Osteoblast (primary cell): ENCODE measurements around the gene JPT2. TPM values are rescaled to one million over a fixed set of nuclear protein-coding genes. Genes with fewer than 3 reads are reported as not detected.
A peak's percentile ranks its signal among the peaks of the same experiment; 100 is the strongest.

Experiments used
- DNase-seq: peaks from one replicate; pipeline ENCODE4 v3.0.0; 2011; ENCODE audit warnings: low spot score, mixed read lengths; ENCODE audit not compliant: insufficient read length; ENCODE audit errors: missing footprints
- H2AFZ ChIP-seq: 2 replicates; pipeline ENCODE4 v1.6.0; 2011; ENCODE audit warnings: mild to moderate bottlenecking, low read length
- H3K27ac ChIP-seq: 2 replicates; pipeline ENCODE4 v1.5.1; 2011; ENCODE audit warnings: mild to moderate bottlenecking, low read depth, low read length, moderate library complexity
- H3K27me3 ChIP-seq: 2 replicates; pipeline ENCODE4 v1.6.0; 2012; ENCODE audit warnings: mild to moderate bottlenecking, control low read depth, inconsistent platforms, low read length, moderate library complexity; ENCODE audit not compliant: insufficient read depth
- H3K36me3 ChIP-seq: 2 replicates; pipeline ENCODE4 v1.5.1; 2011; ENCODE audit warnings: mild to moderate bottlenecking, low read length, control low read depth, moderate library complexity; ENCODE audit not compliant: insufficient read depth
- H3K4me1 ChIP-seq: 2 replicates; pipeline ENCODE4 v1.5.1; 2011; ENCODE audit warnings: mild to moderate bottlenecking, low read length, control low read depth, moderate library complexity; ENCODE audit not compliant: insufficient read depth
- H3K4me2 ChIP-seq: 2 replicates; pipeline ENCODE4 v1.6.0; 2011; ENCODE audit warnings: mild to moderate bottlenecking, low read length; ENCODE audit not compliant: insufficient read depth
- H3K4me3 ChIP-seq: fragments of 200-600 bp; sonication (generic); 3 replicates; pipeline ENCODE4 v1.5.1; 2012; ENCODE audit warnings: mild to moderate bottlenecking, low read length, inconsistent platforms; ENCODE audit not compliant: insufficient read depth
- H3K79me2 ChIP-seq: 2 replicates; pipeline ENCODE4 v1.6.0; 2012; ENCODE audit warnings: mild to moderate bottlenecking, low read length, control low read depth, inconsistent platforms; ENCODE audit not compliant: insufficient read depth
- H3K9me3 ChIP-seq: 2 replicates; pipeline ENCODE4 v1.5.1; 2011; ENCODE audit warnings: low read depth, low read length, control low read depth
- H4K20me1 ChIP-seq: 2 replicates; pipeline ENCODE4 v1.6.0; 2012; ENCODE audit warnings: mild to moderate bottlenecking, low read length, control low read depth; ENCODE audit not compliant: insufficient read depth
- CTCF ChIP-seq: IDR thresholded peaks from 2 replicates; pipeline ENCODE4 v1.5.1; 2011; ENCODE audit warnings: mild to moderate bottlenecking, low read depth, low read length, moderate library complexity; ENCODE audit errors: extremely low read depth
- total RNA-seq: library from RNA; depleted of rRNA; stranded (reverse); fragments of >200 nt; gene quantifications from 2 replicates; pipeline ENCODE4 v1.2.3, GENCODE V29; 2012

JPT2 gene
- total RNA-seq, 1 donor, result 22.8 TPM

GRCh38 chr16:1690810-1691209 is 12.7 kb downstream of the JPT2 start:
- TF ChIP-seq CTCF, result no peak
- H3K4me3 ChIP-seq, result no peak overlapping the region
- H3K36me3 ChIP-seq, result peaks cover 53% of the 10 kb centered on the region
- DNase-seq, result no peak
- no peak overlapping the region for H3K4me2 ChIP-seq
- no peak overlapping the region for H2AFZ ChIP-seq
- no peaks in the 10 kb centered on the region for H3K27me3 ChIP-seq
- H3K9me3 ChIP-seq, result no peaks in the 10 kb centered on the region
- H4K20me1 ChIP-seq, result peaks cover 3% of the 10 kb centered on the region
- H3K79me2 ChIP-seq, result peaks cover 64% of the 10 kb centered on the region
- peaks cover 28% of the 10 kb centered on the region for H3K4me1 ChIP-seq
- peak overlapping the region; percentile 77 for H3K27ac ChIP-seq

- Histone ChIP-seq H3K9me3 (no peaks in the 10 kb centered on the region), H3K27ac (peak overlapping the region; percentile 77), H2AFZ (no peak overlapping the region), H3K36me3 (peaks cover 51% of the 10 kb centered on the region), H4K20me1 (peaks cover 3% of the 10 kb centered on the region), H3K4me1 (peaks cover 28% of the 10 kb centered on the region), H3K27me3 (no peaks in the 10 kb centered on the region), H3K4me3 (no peak overlapping the region), H3K4me2 (peak overlapping the region; percentile 16), H3K79me2 (peaks cover 63% of the 10 kb centered on the region)
- DNase-seq, result no peak
- TF ChIP-seq CTCF, result peak; percentile 44
Observed at GRCh38 chr16:1691276-1691675, 13.2 kb downstream of the JPT2 start.

DNA sequence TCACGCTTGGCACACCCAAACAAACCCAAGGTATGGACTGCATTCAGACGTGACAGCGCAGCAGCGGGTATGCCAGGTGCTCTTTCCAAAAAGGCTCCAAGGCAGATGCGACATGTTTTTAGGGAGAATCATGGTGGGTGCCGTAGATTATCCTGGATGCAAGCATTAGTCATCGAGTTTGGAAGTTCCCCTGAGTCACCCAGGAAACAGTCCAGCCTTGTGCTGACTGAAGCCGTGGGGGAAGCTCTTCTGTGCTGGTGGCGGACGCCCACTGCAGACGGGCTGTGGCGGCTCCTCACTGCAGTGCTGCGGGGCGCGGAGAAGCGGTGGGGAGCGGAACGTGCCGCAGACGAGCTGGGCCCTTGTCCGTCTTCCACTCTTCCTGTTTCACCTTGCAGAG is 13.9 kb downstream of the JPT2 start:
- DNase-seq, result peak; percentile 96
- Histone ChIP-seq H3K4me2 (peak overlapping the region; percentile 54), H3K27ac (peak overlapping the region; percentile 77), H3K4me1 (peaks cover 28% of the 10 kb centered on the region), H3K27me3 (no peaks in the 10 kb centered on the region), H3K4me3 (no peak overlapping the region), H3K9me3 (no peaks in the 10 kb centered on the region), H3K36me3 (peaks cover 54% of the 10 kb centered on the region), H4K20me1 (peaks cover 2% of the 10 kb centered on the region), H2AFZ (peak overlapping the region; percentile 19), H3K79me2 (peaks cover 62% of the 10 kb centered on the region)
- TF ChIP-seq CTCF, result no peak

- H3K4me2 ChIP-seq, result no peak overlapping the region
- peaks cover 26% of the 10 kb centered on the region for H3K79me2 ChIP-seq
- H3K4me3 ChIP-seq, result no peak overlapping the region
- H3K9me3 ChIP-seq, result no peaks in the 10 kb centered on the region
- peaks cover 7% of the 10 kb centered on the region for H3K4me1 ChIP-seq
- no peaks in the 10 kb centered on the region for H3K27me3 ChIP-seq
- no peaks in the 10 kb centered on the region for H4K20me1 ChIP-seq
- peaks cover 78% of the 10 kb centered on the region for H3K36me3 ChIP-seq
- H3K27ac ChIP-seq, result no peak overlapping the region
- no peak overlapping the region for H2AFZ ChIP-seq
- no peak for TF ChIP-seq CTCF
- no peak for DNase-seq
Observed at GRCh38 chr16:1696863-1697262, 18.8 kb downstream of the JPT2 start.
